ENCODE results near the gene TCTN1.

DNA sequence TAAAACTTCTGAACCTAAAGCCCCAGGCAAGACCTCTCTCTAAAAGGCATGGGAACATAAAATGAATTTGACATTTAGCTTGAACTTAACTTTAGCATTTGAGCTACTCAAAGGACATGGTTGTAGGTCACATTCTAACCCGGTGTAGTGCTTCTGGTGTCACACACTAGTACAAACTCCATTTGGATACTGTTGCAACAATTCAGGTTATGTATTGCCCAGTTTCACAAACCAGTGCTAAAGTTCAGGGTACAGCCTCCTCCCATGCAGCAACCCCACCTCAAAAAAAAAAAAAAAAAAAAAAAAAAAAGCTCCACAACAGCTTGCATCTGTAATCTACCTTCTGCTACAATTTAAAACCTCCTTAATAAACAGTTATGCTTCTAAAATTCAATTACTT is 38.6 kb upstream of the TCTN1 start:
- TF ChIP-seq EZH2 (IDR thresholded peaks at IDR 0.05; ENCODE audit: borderline replicate concordance, low read length) = no peak
- TF ChIP-seq, protein P1, sequence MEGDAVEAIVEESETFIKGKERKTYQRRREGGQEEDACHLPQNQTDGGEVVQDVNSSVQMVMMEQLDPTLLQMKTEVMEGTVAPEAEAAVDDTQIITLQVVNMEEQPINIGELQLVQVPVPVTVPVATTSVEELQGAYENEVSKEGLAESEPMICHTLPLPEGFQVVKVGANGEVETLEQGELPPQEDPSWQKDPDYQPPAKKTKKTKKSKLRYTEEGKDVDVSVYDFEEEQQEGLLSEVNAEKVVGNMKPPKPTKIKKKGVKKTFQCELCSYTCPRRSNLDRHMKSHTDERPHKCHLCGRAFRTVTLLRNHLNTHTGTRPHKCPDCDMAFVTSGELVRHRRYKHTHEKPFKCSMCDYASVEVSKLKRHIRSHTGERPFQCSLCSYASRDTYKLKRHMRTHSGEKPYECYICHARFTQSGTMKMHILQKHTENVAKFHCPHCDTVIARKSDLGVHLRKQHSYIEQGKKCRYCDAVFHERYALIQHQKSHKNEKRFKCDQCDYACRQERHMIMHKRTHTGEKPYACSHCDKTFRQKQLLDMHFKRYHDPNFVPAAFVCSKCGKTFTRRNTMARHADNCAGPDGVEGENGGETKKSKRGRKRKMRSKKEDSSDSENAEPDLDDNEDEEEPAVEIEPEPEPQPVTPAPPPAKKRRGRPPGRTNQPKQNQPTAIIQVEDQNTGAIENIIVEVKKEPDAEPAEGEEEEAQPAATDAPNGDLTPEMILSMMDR (conservative IDR thresholded peaks at IDR 0.05 in 1 of 2, IDR thresholded peaks at IDR 0.05 in 1 of 2; ENCODE audit: extremely low read depth in 1 of 2, insufficient read depth in 1 of 2, low read depth in 1 of 2, low read length in 2 of 2) = no peak

All from mammary epithelial cell (primary cell).